ENCODE results near the gene FOXN3. TPM values are rescaled to one million over a fixed set of nuclear protein-coding genes. Genes with fewer than 3 reads are reported as not detected.

FOXN3 gene
- polyA plus RNA-seq, 1 of the 3 experiments (the other 2 are of a cell fraction) = 9.8 TPM

DNA sequence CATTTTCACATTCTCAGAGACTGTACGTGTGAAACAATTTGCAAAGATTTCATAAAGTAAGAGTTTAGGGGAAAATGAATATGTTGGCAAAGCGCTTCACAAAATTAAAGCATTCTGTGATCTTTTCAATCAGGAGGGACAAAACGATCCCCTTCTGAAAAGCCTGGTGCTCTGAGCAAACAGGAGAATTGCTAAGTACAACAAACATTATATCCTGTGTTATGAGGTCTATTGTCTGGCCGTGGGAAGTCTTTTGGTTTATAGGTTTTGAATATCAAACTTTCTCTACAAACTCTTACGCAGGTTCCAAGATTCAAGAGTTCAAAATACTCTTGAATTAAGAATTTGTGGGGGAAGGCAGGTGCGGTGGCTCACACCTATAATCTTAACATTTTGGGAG lies 7.2 kb upstream of the FOXN3 start (continued):
- TF ChIP-seq, protein P1, sequence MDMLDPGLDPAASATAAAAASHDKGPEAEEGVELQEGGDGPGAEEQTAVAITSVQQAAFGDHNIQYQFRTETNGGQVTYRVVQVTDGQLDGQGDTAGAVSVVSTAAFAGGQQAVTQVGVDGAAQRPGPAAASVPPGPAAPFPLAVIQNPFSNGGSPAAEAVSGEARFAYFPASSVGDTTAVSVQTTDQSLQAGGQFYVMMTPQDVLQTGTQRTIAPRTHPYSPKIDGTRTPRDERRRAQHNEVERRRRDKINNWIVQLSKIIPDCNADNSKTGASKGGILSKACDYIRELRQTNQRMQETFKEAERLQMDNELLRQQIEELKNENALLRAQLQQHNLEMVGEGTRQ (IDR thresholded peaks at IDR 0.05; ENCODE audit: borderline replicate concordance, low read depth, low read length) = no peak

- H3K4me3 ChIP-seq (ENCODE audit: low read depth in 2 of 2, low read length in 1 of 2) = no peak overlapping the region
- H3K9ac ChIP-seq = no peak overlapping the region
- H3K9me2 ChIP-seq = no peaks in the 10 kb centered on the region
- no peaks in the 10 kb centered on the region; the same call in 1 of the 2 replicates for H3K79me2 ChIP-seq (ENCODE audit: insufficient read depth)
- POLR2A ChIA-PET = no interaction called here
- 67% methylated on average over 5 of the region's 5 CpGs for WGBS (ENCODE audit: low lambda C conversion rate)
- peaks cover 27% of the 10 kb centered on the region for H3F3A ChIP-seq (replicated peaks; ENCODE audit: insufficient read depth)
- H3K36me3 ChIP-seq (replicated peaks in 1 of 2; ENCODE audit: control insufficient read depth in 1 of 2, insufficient read depth in 2 of 2, low read length in 1 of 2) = peaks cover 0 to 5% of the 10 kb centered on the region in 2 experiments
- no peaks in the 10 kb centered on the region for H4K20me1 ChIP-seq (ENCODE audit: insufficient read depth)
- no peak overlapping the region for H2AFZ ChIP-seq (ENCODE audit: low read depth)
- no peak for TF ChIP-seq EZH2phosphoT487 (IDR thresholded peaks at IDR 0.05; ENCODE audit: borderline replicate concordance, low read depth)
- no peak for TF ChIP-seq RAD21 (IDR thresholded peaks at IDR 0.05; ENCODE audit: low read length)
- no peak for TF ChIP-seq NRF1 (IDR thresholded peaks at IDR 0.05; ENCODE audit: low read depth, low read length)
- TF ChIP-seq YY1 (IDR thresholded peaks at IDR 0.05; ENCODE audit: low read depth) = no peak
- H3K4me1 ChIP-seq (ENCODE audit: control insufficient read depth in 1 of 2, insufficient read depth in 2 of 2, low read depth in 1 of 2, low read length in 1 of 2) = peaks cover 8 to 9% of the 10 kb centered on the region in 2 experiments; a peak in 2 of 4 replicates
- H3K4me2 ChIP-seq = no peak overlapping the region
- no peaks in the 10 kb centered on the region for H3K9me3 ChIP-seq
- DNase-seq = no peak
- no peak overlapping the region for H3K27ac ChIP-seq (ENCODE audit: low read depth in 2 of 2, low read length in 1 of 2)
- CTCF ChIA-PET = interaction anchor here (1.0 kb wide), 1 partner anchor 382 kb away, joined by 3 read pairs; no protein-coding TSS in a partner anchor
- H3K27me3 ChIP-seq (ENCODE audit: insufficient read depth) = no peaks in the 10 kb centered on the region
Measured at GRCh38 chr14:89422952-89423345, 5.9 kb upstream of the FOXN3 start.

DNA sequence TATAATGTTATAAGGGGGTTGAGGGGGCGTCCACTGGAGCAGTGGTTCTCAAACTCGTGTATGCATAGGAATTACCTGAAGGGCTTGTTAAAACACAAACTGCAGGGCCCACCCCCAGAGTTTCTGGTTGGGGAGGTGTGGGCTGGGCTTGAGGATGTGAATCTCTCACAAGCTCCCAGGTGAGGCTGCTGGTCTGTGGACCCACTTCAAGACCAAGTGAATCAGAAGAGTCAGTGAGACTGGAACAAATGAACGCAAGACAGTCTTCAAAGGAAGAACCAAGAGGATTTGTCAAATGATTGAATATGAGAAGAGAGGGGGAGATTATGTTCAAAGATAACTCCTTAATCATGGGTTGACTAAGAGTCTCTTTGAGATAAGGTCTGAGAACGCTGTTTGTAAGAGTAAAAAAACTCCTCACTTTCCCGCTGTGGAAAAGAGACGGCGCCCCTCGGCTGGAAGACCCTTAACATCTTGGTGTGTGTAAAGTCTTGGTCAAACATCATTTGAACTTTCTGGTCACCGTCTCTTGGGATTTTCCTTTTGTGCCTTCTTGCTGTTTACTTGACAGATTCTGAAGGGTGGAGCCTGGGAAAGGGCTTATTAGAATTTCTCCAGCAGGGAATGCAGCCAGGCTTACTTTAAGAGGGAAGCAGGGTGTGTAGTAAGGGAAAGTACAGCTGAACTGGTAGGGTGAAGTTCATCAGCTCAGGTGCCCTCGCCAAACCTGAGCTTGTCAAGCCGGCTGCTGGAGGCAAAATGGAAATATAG lies 5.3 kb upstream of the FOXN3 start:
- no peaks in the 10 kb centered on the region for H3K27me3 ChIP-seq (ENCODE audit: insufficient read depth)
- H4K20me1 ChIP-seq (ENCODE audit: insufficient read depth) = no peaks in the 10 kb centered on the region
- CTCF ChIA-PET = interaction anchor here (1.0 kb wide), 1 partner anchor 382 kb away, joined by 3 read pairs; no protein-coding TSS in a partner anchor
- H2AFZ ChIP-seq (ENCODE audit: low read depth) = no peak overlapping the region
- H3K4me2 ChIP-seq = no peak overlapping the region
- no peaks in the 10 kb centered on the region; the same call in 1 of the 2 replicates for H3K79me2 ChIP-seq (ENCODE audit: insufficient read depth)
- TF ChIP-seq NRF1 (IDR thresholded peaks at IDR 0.05; ENCODE audit: low read depth, low read length) = no peak
- no peak for TF ChIP-seq EZH2phosphoT487 (IDR thresholded peaks at IDR 0.05; ENCODE audit: borderline replicate concordance, low read depth)
- no peak for TF ChIP-seq FOXM1 (IDR thresholded peaks at IDR 0.05; ENCODE audit: low read depth)
- TF ChIP-seq RAD21 (IDR thresholded peaks at IDR 0.05; ENCODE audit: low read length) = no peak
- TF ChIP-seq TAF1 (IDR thresholded peaks at IDR 0.05; ENCODE audit: borderline replicate concordance, low read depth, low read length) = no peak
- no peak for TF ChIP-seq REST (IDR thresholded peaks at IDR 0.05; ENCODE audit: low read depth, low read length)
- no peak for TF ChIP-seq RFX5 (IDR thresholded peaks at IDR 0.05; ENCODE audit: low read length)
- TF ChIP-seq GABPA (IDR thresholded peaks at IDR 0.05; ENCODE audit: low read depth) = no peak
- DNase-seq = no peak
- H3K9ac ChIP-seq = no peak overlapping the region
- no peak overlapping the region for H3K27ac ChIP-seq (ENCODE audit: low read depth in 2 of 2, low read length in 1 of 2)
- H3K4me1 ChIP-seq (ENCODE audit: control insufficient read depth in 1 of 2, insufficient read depth in 2 of 2, low read depth in 1 of 2, low read length in 1 of 2) = peaks cover 9 to 11% of the 10 kb centered on the region in 2 experiments; a peak in 2 of 4 replicates
- POLR2A ChIA-PET = no interaction called here
- H3K36me3 ChIP-seq (replicated peaks in 1 of 2; ENCODE audit: control insufficient read depth in 1 of 2, insufficient read depth in 2 of 2, low read length in 1 of 2) = peaks cover 0 to 5% of the 10 kb centered on the region in 2 experiments
- peaks cover 21% of the 10 kb centered on the region for H3F3A ChIP-seq (replicated peaks; ENCODE audit: insufficient read depth)
- no peaks in the 10 kb centered on the region for H3K9me3 ChIP-seq
- 74% methylated on average over 11 of the region's 11 CpGs for WGBS (ENCODE audit: low lambda C conversion rate)
- H3K9me2 ChIP-seq = no peaks in the 10 kb centered on the region
- H3K4me3 ChIP-seq (ENCODE audit: low read depth in 2 of 2, low read length in 1 of 2) = no peak overlapping the region

Data from SK-N-SH (cell line).